Vagina (tissue), 2 donors: ENCODE results near the gene ELMOD1. TPM values are rescaled to one million over a fixed set of nuclear protein-coding genes. Genes with fewer than 3 reads are reported as not detected.

Source experiments
- DNase-seq, 2 donors: peaks; one replicate each; pipeline ENCODE4 v3.0.0-alpha.2; 2017; ENCODE audit errors: extremely low spot score in 2 of 2
- H3K27ac ChIP-seq: fragments of 200-600 bp; sonication (generic); one replicate; pipeline ENCODE4 v1.5.1; 2019
- H3K27me3 ChIP-seq: fragments of 200-600 bp; sonication (generic); one replicate; pipeline ENCODE4 v1.5.1; 2019
- H3K36me3 ChIP-seq, 2 donors: fragments of 200-600 bp; sonication (generic); one replicate each; pipeline ENCODE4 v1.5.1; 2017 to 2019
- H3K4me1 ChIP-seq: fragments of 200-600 bp; sonication (generic); one replicate; pipeline ENCODE4 v1.5.1; 2019
- H3K4me3 ChIP-seq, 2 donors: fragments of 200-600 bp; sonication (generic); 1 replicate in 1 of 2; 2 replicates in 1 of 2; pipeline ENCODE4 v1.5.1; 2016 to 2019
- H3K9me3 ChIP-seq: fragments of 200-600 bp; sonication (generic); one replicate; pipeline ENCODE4 v1.5.1; 2019
- POLR2A ChIP-seq, 2 donors: fragments of 450-650 bp; IDR thresholded peaks; one replicate each; pipeline ENCODE4 v1.6.1; 2017; ENCODE audit warnings: antibody characterized with exemption in 2 of 2, mild to moderate bottlenecking in 2 of 2, moderate library complexity in 2 of 2
- POLR2AphosphoS5 ChIP-seq, 2 donors: sonication (generic); formaldehyde crosslinking; IDR thresholded peaks; one replicate each; pipeline ENCODE4 v1.9.0; 2017; ENCODE audit warnings: antibody characterized with exemption in 2 of 2, mild to moderate bottlenecking in 2 of 2, low read depth in 1 of 2; ENCODE audit not compliant: insufficient read depth in 1 of 2
- intact Hi-C: fragments of 100-400 bp; cut with DNase I; formaldehyde crosslinking; loops from one replicate; pipeline ENCODE4 v1.15.1; 2023
- total RNA-seq: library from RNA; depleted of rRNA; stranded (reverse); fragments of >200 nt; gene quantifications from one replicate; pipeline ENCODE4 v1.2.3, GENCODE V29; 2016
- TF ChIP-seq, protein P1 (sequence below), 3 experiments: fragments of 450-650 bp in 2 of 3; fragments of 200-600 bp in 1 of 3; sonication (generic) in 1 of 3; IDR thresholded peaks; one replicate each; pipeline ENCODE4 v1.5.1; 2017 to 2019; ENCODE audit warnings: antibody characterized with exemption in 3 of 3, mild to moderate bottlenecking in 2 of 3, moderate library complexity in 2 of 3

ELMOD1 gene
- total RNA-seq, 1 donor from 2014 or later: not detected

DNA sequence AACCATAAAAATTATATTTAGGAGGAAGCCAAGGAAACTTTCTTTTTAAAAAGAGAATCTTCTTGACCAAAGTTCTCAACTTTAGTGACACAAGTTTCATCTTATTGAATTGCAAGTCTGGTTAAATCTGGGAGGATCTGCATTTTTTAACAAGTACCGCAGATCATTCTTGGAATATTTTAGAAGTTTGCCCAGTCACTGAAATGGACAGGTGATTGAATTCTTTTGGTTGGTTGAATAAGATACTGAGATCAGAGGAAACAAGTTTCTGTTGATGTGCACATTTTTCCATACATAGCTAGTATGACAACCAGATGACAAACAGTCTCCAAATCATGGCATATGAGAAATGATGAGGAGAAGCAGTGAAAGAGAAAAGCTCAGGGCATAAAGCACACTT is 70.7 kb downstream of the ELMOD1 start:
- H3K9me3 ChIP-seq: no peaks in the 10 kb centered on the region
- no peaks in the 10 kb centered on the region for H3K36me3 ChIP-seq
- no peak overlapping the region for H3K27ac ChIP-seq
- no peak for DNase-seq
- H3K27me3 ChIP-seq: no peaks in the 10 kb centered on the region
- intact Hi-C loops: no loop called here
- no peak for TF ChIP-seq POLR2AphosphoS5 (IDR thresholded peaks at IDR 0.05; ENCODE audit: insufficient read depth in 1 of 2, low read depth in 1 of 2)
- TF ChIP-seq, protein P1, sequence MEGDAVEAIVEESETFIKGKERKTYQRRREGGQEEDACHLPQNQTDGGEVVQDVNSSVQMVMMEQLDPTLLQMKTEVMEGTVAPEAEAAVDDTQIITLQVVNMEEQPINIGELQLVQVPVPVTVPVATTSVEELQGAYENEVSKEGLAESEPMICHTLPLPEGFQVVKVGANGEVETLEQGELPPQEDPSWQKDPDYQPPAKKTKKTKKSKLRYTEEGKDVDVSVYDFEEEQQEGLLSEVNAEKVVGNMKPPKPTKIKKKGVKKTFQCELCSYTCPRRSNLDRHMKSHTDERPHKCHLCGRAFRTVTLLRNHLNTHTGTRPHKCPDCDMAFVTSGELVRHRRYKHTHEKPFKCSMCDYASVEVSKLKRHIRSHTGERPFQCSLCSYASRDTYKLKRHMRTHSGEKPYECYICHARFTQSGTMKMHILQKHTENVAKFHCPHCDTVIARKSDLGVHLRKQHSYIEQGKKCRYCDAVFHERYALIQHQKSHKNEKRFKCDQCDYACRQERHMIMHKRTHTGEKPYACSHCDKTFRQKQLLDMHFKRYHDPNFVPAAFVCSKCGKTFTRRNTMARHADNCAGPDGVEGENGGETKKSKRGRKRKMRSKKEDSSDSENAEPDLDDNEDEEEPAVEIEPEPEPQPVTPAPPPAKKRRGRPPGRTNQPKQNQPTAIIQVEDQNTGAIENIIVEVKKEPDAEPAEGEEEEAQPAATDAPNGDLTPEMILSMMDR (IDR thresholded peaks at IDR 0.05): no peak
- no peak for TF ChIP-seq POLR2A (IDR thresholded peaks at IDR 0.05)
- no peak overlapping the region for H3K4me3 ChIP-seq
- no peaks in the 10 kb centered on the region for H3K4me1 ChIP-seq

GRCh38 chr11:107665018-107665417 is 74.1 kb downstream of the ELMOD1 start:
- no peaks in the 10 kb centered on the region for H3K36me3 ChIP-seq
- intact Hi-C loops: no loop called here
- no peaks in the 10 kb centered on the region for H3K4me1 ChIP-seq
- no peak overlapping the region for H3K27ac ChIP-seq
- TF ChIP-seq POLR2AphosphoS5 (IDR thresholded peaks at IDR 0.05; ENCODE audit: insufficient read depth in 1 of 2, low read depth in 1 of 2) (no peak), POLR2A (IDR thresholded peaks at IDR 0.05) (no peak)
- TF ChIP-seq, protein P1 (IDR thresholded peaks at IDR 0.05): no peak
- DNase-seq: no peak
- no peaks in the 10 kb centered on the region for H3K9me3 ChIP-seq
- no peaks in the 10 kb centered on the region for H3K27me3 ChIP-seq
- no peak overlapping the region for H3K4me3 ChIP-seq

- H3K9me3 ChIP-seq: no peaks in the 10 kb centered on the region
- TF ChIP-seq POLR2AphosphoS5 (IDR thresholded peaks at IDR 0.05; ENCODE audit: insufficient read depth in 1 of 2, low read depth in 1 of 2): no peak
- TF ChIP-seq, protein P1 (IDR thresholded peaks at IDR 0.05): no peak
- no peak for TF ChIP-seq POLR2A (IDR thresholded peaks at IDR 0.05)
- H3K4me3 ChIP-seq: no peak overlapping the region
- DNase-seq: no peak
- no peak overlapping the region for H3K27ac ChIP-seq
- no peaks in the 10 kb centered on the region for H3K36me3 ChIP-seq
- no peaks in the 10 kb centered on the region for H3K27me3 ChIP-seq
- no peaks in the 10 kb centered on the region for H3K4me1 ChIP-seq
- intact Hi-C loops: no loop called here
Measured at GRCh38 chr11:107666911-107667613, 76.1 kb downstream of the ELMOD1 start.

GRCh38 chr11:107669191-107669740 is 78.3 kb downstream of the ELMOD1 start:
- TF ChIP-seq POLR2A (IDR thresholded peaks at IDR 0.05) (no peak), POLR2AphosphoS5 (IDR thresholded peaks at IDR 0.05; ENCODE audit: insufficient read depth in 1 of 2, low read depth in 1 of 2) (no peak)
- TF ChIP-seq, protein P1 (IDR thresholded peaks at IDR 0.05): no peak
- Histone ChIP-seq H3K27ac (no peak overlapping the region), H3K27me3 (no peaks in the 10 kb centered on the region), H3K4me3 (no peak overlapping the region), H3K36me3 (no peaks in the 10 kb centered on the region), H3K9me3 (no peaks in the 10 kb centered on the region), H3K4me1 (no peaks in the 10 kb centered on the region)
- no peak for DNase-seq
- intact Hi-C loops: no loop called here
